ENCODE results near the gene PLD5.
"Not testable (repeated sequence)": the region's sequence is repeated elsewhere in the genome, so short reads cannot be mapped to it uniquely, and the experiment has no call there.

PLD5 gene

GRCh38 chr1:242426271-242426905 lies 98.1 kb downstream of the PLD5 start:
- DNase-seq (ENCODE audit: low read depth in 3 of 3) = no peak

- no peak for DNase-seq (ENCODE audit: low read depth in 3 of 3)
Observed at GRCh38 chr1:242425232-242425631, 99.3 kb downstream of the PLD5 start.

GRCh38 chr1:242416657-242417056 lies 107.8 kb downstream of the PLD5 start:
- DNase-seq (ENCODE audit: low read depth in 3 of 3) = no peak

- no peak for DNase-seq (ENCODE audit: low read depth in 3 of 3)
Observed at GRCh38 chr1:242412921-242413320, 111.6 kb downstream of the PLD5 start.

GRCh38 chr1:242411901-242412300 lies 112.6 kb downstream of the PLD5 start:
- no peak for DNase-seq (ENCODE audit: low read depth in 3 of 3)

GRCh38 chr1:242405947-242406346 lies 118.5 kb downstream of the PLD5 start:
- no peak for DNase-seq (ENCODE audit: low read depth in 3 of 3)

GRCh38 chr1:242404296-242404695 lies 120.2 kb downstream of the PLD5 start:
- DNase-seq (ENCODE audit: low read depth in 3 of 3) = no peak

GRCh38 chr1:242402956-242403355 lies 121.5 kb downstream of the PLD5 start:
- no peak for DNase-seq (ENCODE audit: low read depth in 3 of 3)

DNA sequence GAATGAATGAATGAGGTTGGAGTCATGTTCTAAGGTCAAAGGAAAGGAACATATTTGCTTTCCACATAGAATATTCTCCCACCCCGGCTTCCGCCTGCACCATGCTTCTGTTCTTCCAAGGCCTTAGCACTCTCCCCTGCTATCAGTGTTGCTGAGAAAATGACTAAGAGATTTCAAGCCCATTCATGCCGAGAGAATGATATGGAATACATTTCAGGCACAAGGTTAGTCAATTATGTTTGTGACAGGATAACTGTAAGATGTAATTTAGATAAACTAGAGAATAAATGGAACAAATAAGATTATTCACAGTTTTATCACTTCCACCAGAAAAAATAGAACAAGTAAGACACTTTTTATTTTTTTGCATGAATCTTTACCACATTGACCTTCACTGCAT lies 122.6 kb downstream of the PLD5 start:
- no peak for DNase-seq (ENCODE audit: low read depth in 3 of 3)

GRCh38 chr1:242398351-242398750 lies 126.1 kb downstream of the PLD5 start:
- DNase-seq (ENCODE audit: low read depth in 3 of 3) = no peak

DNA sequence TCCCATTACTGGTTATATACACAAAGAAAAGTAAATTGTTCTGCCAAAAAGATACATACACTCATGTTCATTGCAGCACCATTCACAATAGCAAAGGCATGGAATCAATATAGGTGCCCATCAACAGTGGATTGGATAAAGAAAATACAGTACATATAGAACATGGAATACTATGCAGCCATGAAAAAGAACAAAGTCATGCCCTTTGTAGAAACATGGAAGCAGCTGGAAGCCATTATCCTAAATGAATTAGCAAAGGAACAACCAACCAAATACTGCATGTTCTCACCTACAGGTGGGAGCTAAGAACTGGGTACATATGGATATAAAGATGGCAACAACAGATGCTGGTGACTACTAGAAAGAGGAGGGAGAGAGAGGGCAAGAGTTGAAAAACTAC lies 132.6 kb downstream of the PLD5 start:
- no peak for DNase-seq (ENCODE audit: low read depth in 3 of 3)

- DNase-seq (ENCODE audit: low read depth in 3 of 3) = not testable (repeated sequence)
Observed at GRCh38 chr1:242376121-242376520, 148.4 kb downstream of the PLD5 start.

- not testable (repeated sequence) for DNase-seq (ENCODE audit: low read depth in 3 of 3)
Observed at GRCh38 chr1:242350446-242350845, 174.1 kb downstream of the PLD5 start.

GRCh38 chr1:242349636-242350035 lies 174.9 kb downstream of the PLD5 start:
- DNase-seq (ENCODE audit: low read depth in 3 of 3) = no peak

GRCh38 chr1:242330865-242331264 lies 193.6 kb downstream of the PLD5 start:
- DNase-seq (ENCODE audit: low read depth in 3 of 3) = not testable (repeated sequence)

GRCh38 chr1:242327381-242327780 lies 197.1 kb downstream of the PLD5 start:
- not testable (repeated sequence) for DNase-seq (ENCODE audit: low read depth in 3 of 3)

DNA sequence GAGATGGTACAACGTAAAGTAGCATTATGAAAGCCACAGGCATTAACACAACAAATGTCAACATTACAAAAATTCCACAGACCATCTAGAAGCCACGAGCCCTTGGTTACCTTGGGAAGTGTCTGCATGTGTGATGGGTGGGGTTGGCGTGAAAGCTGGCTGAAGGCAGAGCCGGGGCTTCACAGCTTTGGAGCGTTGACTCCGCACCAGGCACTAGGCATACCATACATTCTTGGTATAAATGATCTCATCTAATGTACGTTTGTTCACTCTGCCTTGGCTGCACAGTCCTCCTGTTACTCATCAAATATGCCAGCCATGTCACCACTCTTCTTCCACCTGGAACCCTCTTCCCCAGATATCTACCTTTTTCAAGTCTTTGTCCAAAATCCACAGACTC lies 202.5 kb downstream of the PLD5 start:
- not testable (repeated sequence) for DNase-seq (ENCODE audit: low read depth in 3 of 3)

DNA sequence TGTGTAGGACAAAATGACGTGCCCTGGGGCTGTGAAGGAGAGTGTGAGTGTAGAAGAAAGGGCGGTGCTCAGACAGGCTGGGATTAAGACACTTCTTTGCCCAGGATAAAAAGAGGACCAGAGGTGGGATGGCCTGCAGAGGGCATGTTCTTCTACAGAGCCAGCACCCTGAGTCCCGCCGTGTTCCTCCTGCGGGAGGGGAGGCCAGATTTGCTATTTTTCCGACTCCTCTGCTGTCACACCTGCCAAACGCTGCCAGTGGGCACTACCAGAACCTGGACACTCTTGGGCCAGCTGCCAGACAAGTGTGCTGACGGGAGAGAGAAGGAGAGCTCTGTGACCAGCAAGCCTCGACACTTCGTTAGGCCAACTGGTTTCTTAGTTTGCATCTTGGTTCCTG lies 206.4 kb downstream of the PLD5 start:
- no peak for DNase-seq (ENCODE audit: low read depth in 3 of 3)

GRCh38 chr1:242314865-242315264 lies 209.6 kb downstream of the PLD5 start:
- not testable (repeated sequence) for DNase-seq (ENCODE audit: low read depth in 3 of 3)

- DNase-seq (ENCODE audit: low read depth in 3 of 3) = not testable (repeated sequence)
Observed at GRCh38 chr1:242314085-242314649, 210.3 kb downstream of the PLD5 start.

GRCh38 chr1:242308681-242309080 lies 215.8 kb downstream of the PLD5 start:
- DNase-seq (ENCODE audit: low read depth in 3 of 3) = not testable (repeated sequence)

DNA sequence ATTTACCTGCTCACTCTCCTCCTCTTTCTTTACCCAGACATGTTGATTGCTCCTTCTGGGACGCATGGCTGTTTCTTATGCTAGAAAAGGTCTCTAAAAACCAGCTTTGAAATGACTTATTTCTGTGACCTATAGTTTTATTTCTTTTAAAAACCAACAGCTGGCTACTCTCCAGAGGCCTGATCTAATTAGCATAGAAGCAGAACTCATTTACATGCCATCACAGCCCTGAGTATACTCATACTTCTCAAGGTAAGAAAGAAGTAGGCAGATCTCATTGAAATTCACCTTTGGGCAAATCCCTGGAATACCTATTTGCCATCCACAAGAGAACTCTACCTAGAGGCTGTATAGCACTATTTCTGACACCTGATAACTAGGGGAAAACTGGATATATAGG lies 230.7 kb downstream of the PLD5 start:
- not testable (repeated sequence) for DNase-seq (ENCODE audit: low read depth in 3 of 3)

DNA sequence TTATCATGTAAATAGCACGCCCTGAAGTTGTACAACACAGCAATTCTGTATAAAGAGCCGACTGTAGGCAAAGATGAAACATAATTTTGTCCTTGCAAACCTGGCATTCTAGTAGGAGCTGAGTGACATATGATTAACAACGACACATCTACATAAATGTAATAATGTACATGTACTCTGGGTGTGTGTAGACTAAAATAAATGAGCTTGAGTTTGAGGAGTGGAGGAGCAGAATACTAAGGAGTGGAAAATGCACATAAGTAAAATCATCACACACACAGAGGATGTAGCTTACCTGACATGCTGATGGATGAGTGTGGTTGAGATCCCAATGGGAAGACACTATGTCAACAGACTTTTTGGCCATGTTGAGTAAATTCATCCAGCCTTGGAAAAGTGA lies 236.4 kb downstream of the PLD5 start:
- DNase-seq (ENCODE audit: low read depth in 3 of 3) = not testable (repeated sequence)
